HCT116 (cell line): ENCODE measurements around the gene CCND2. TPM values are rescaled to one million over a fixed set of nuclear protein-coding genes. Genes with fewer than 3 reads are reported as not detected.

Experiments
- ATAC-seq: fragments of 200-7000 bp; cut with Tn5 transposase; 2 replicates; pipeline ENCODE4 v1.9.1; 2020; ENCODE audit warnings: mild to moderate bottlenecking, moderate library complexity
- BruUV-seq: library from RNA; stranded (reverse); fragments of 400-500 nt; replicated peaks from 2 replicates; lab custom pipeline; 2021; lab: Mats Ljungman, UMichigan
- CTCF ChIA-PET: fragments of 300-600 bp; sonication (Branson Sonifier 250); formaldehyde crosslinking; loops from one replicate; lab custom pipeline; 2021; ENCODE audit warnings: antibody characterized with exemption; lab: Charles Lee
- POLR2A ChIA-PET: fragments of 300-600, 350-600 bp; sonication (Branson Sonifier 250); formaldehyde crosslinking; loops from one replicate; lab custom pipeline; 2021; ENCODE audit warnings: antibody characterized with exemption; lab: Charles Lee
- RAD21 ChIA-PET, 2 experiments: fragments of 300-600 bp; sonication (Branson Sonifier 250); formaldehyde crosslinking; loops; one replicate each; lab custom pipeline; 2023; ENCODE audit warnings: low total read pairs in 2 of 2; ENCODE audit not compliant: uncharacterized antibody in 2 of 2, unreplicated experiment in 2 of 2, low non-redundant PET in 1 of 2; lab: Charles Lee
- DNase-seq: peaks from one replicate; pipeline ENCODE4 v3.0.0-alpha.2; 2010; ENCODE audit warnings: low read depth, low spot score
- H2AFZ ChIP-seq: fragments of 200-600 bp; shearing (Covaris generic), sonication (generic); 2 replicates; pipeline ENCODE4 v1.6.1; 2017; ENCODE audit warnings: low read depth, mixed run types, mixed read lengths, antibody characterized with exemption, low read length; ENCODE audit not compliant: poor library complexity, severe bottlenecking
- H3K27ac ChIP-seq: 2 replicates; pipeline ENCODE4 v1.5.1; 2012; ENCODE audit warnings: low read depth, low read length
- H3K27me3 ChIP-seq: fragments of 200-600 bp; sonication (generic); 2 replicates; pipeline ENCODE4 v1.6.1; 2016; ENCODE audit warnings: mixed run types, low read length, mixed read lengths; ENCODE audit not compliant: insufficient read depth
- H3K36me3 ChIP-seq, 2 experiments: fragments of 200-500 bp in 1 of 2; fragments of 200-600 bp in 1 of 2; sonication (Bioruptor generic) in 1 of 2; sonication (generic) in 1 of 2; 2 replicates each; pipeline versions ENCODE4 v1.5.1 to v1.6.1; 2014 to 2016; ENCODE audit warnings: low read length in 2 of 2, inconsistent platforms in 1 of 2, mixed read lengths in 1 of 2, mixed run types in 1 of 2; ENCODE audit not compliant: insufficient read depth in 2 of 2, control insufficient read depth in 1 of 2
- H3K4me1 ChIP-seq, 2 experiments: fragments of 200-600 bp in 1 of 2; sonication (generic) in 1 of 2; 2 replicates each; pipeline versions ENCODE4 v1.5.1 to v1.6.1; 2012 to 2017; ENCODE audit warnings: low read length in 2 of 2, inconsistent platforms in 1 of 2, mild to moderate bottlenecking in 1 of 2, mixed read lengths in 1 of 2, mixed run types in 1 of 2, moderate library complexity in 1 of 2; ENCODE audit not compliant: insufficient read depth in 2 of 2, control insufficient read depth in 1 of 2
- H3K4me2 ChIP-seq: fragments of 200-600 bp; sonication (generic); 2 replicates; pipeline ENCODE4 v1.6.1; 2017; ENCODE audit warnings: mixed run types, low read length, mixed read lengths
- H3K4me3 ChIP-seq, 2 experiments: fragments of 200-600 bp in 1 of 2; sonication (generic) in 1 of 2; replicated peaks in 1 of 2; 2 replicates each; pipeline ENCODE4 v1.5.1; 2011 to 2016; ENCODE audit warnings: low read length in 2 of 2, control low read depth in 1 of 2, low read depth in 1 of 2, mild to moderate bottlenecking in 1 of 2, mixed read lengths in 1 of 2, mixed run types in 1 of 2
- H3K79me2 ChIP-seq: fragments of 200-600 bp; sonication (generic); 2 replicates; pipeline ENCODE4 v1.6.1; 2017; ENCODE audit warnings: mild to moderate bottlenecking, mixed run types, low read length, moderate library complexity, mixed read lengths; ENCODE audit not compliant: insufficient read depth
- H3K9ac ChIP-seq: fragments of 200-600 bp; sonication (generic); 2 replicates; pipeline ENCODE4 v1.6.1; 2016; ENCODE audit warnings: low read length, mixed read lengths
- H3K9me2 ChIP-seq: fragments of 200-600 bp; sonication (generic), shearing (Covaris generic); 2 replicates; pipeline ENCODE4 v1.6.1; 2017; ENCODE audit warnings: mixed run types, mild to moderate bottlenecking, moderate library complexity; ENCODE audit not compliant: insufficient read depth
- H3K9me3 ChIP-seq, 2 experiments: fragments of 200-500 bp in 1 of 2; fragments of 200-600 bp in 1 of 2; sonication (Bioruptor generic) in 1 of 2; sonication (generic) in 1 of 2; 2 replicates each; pipeline ENCODE4 v1.6.1; 2014 to 2017; ENCODE audit warnings: low read length in 2 of 2, mixed read lengths in 2 of 2, inconsistent platforms in 1 of 2, low read depth in 1 of 2, mild to moderate bottlenecking in 1 of 2, mixed run types in 1 of 2, moderate library complexity in 1 of 2; ENCODE audit not compliant: control insufficient read depth in 1 of 2, insufficient read depth in 1 of 2
- H4K20me1 ChIP-seq: fragments of 200-600 bp; sonication (generic), shearing (Covaris generic); 2 replicates; pipeline ENCODE4 v1.6.1; 2017; ENCODE audit warnings: mixed run types, mild to moderate bottlenecking, moderate library complexity; ENCODE audit not compliant: insufficient read depth
- CEBPB ChIP-seq: IDR thresholded peaks from 2 replicates; pipeline ENCODE4 v1.6.1; 2012; ENCODE audit warnings: low read depth
- ELF1 ChIP-seq: IDR thresholded peaks from 2 replicates; pipeline ENCODE4 v1.6.1; 2012; ENCODE audit warnings: low read depth, borderline replicate concordance
- EZH2 ChIP-seq: fragments of 200-600 bp; sonication (generic); IDR thresholded peaks from 2 replicates; pipeline ENCODE4 v1.6.1; 2017; ENCODE audit warnings: antibody characterized with exemption, mixed run types
- EZH2phosphoT487 ChIP-seq: fragments of 200-600 bp; IDR thresholded peaks from 2 replicates; pipeline ENCODE4 v1.6.1; 2018; ENCODE audit warnings: antibody characterized with exemption, borderline replicate concordance
- JUND ChIP-seq: IDR thresholded peaks from 2 replicates; pipeline ENCODE4 v1.6.1; 2012
- POLR2AphosphoS5 ChIP-seq: IDR thresholded peaks from 2 replicates; pipeline ENCODE4 v1.6.1; 2011; ENCODE audit warnings: mild to moderate bottlenecking, low read depth, low read length, moderate library complexity
- REST ChIP-seq: IDR thresholded peaks from 2 replicates; pipeline ENCODE4 v1.6.1; 2012; ENCODE audit warnings: low read depth
- SP1 ChIP-seq: IDR thresholded peaks from 2 replicates; pipeline ENCODE4 v1.6.1; 2012; ENCODE audit warnings: low read depth
- ZNF274 ChIP-seq: fragments of 200-500 bp; sonication (Bioruptor generic); IDR thresholded peaks from 2 replicates; pipeline ENCODE4 v1.6.1; 2014; ENCODE audit warnings: mild to moderate bottlenecking, low read depth, low read length, inconsistent platforms
- intact Hi-C: fragments of 100-400 bp; cut with micrococcal nuclease; formaldehyde crosslinking; loops from 2 replicates; pipeline ENCODE4 v1.10.0; 2022
- total RNA-seq: library from RNA; stranded (reverse); gene quantifications from one replicate; pipeline ENCODE4 v1.2.1, GENCODE V29; 2021; ENCODE audit not compliant: unreplicated experiment

CCND2 gene
- total RNA-seq, 1 experiment from 2014 or later, result 1.1 TPM

- Histone ChIP-seq H4K20me1 (no peaks in the 10 kb centered on the region), H3K9me2 (no peaks in the 10 kb centered on the region), H2AFZ (no peak overlapping the region), H3K36me3 (no peaks in the 10 kb centered on the region), H3K9ac (no peak overlapping the region), H3K4me2 (no peak overlapping the region), H3K4me3 (no peak overlapping the region), H3K4me1 (no peaks in the 10 kb centered on the region), H3K9me3 (no peaks in the 10 kb centered on the region), H3K27me3 (peaks cover 66% of the 10 kb centered on the region), H3K79me2 (no peaks in the 10 kb centered on the region), H3K27ac (no peak overlapping the region)
- intact Hi-C loops, result no loop called here
- RAD21 ChIA-PET, result no interaction called here
- POLR2A ChIA-PET, result no interaction called here
- no peak for DNase-seq
- no peak for TF ChIP-seq ELF1
- TF ChIP-seq SP1, result no peak
- no peak for TF ChIP-seq EZH2phosphoT487
- TF ChIP-seq EZH2, result no peak
- TF ChIP-seq CEBPB, result no peak
- no peak for TF ChIP-seq JUND
- TF ChIP-seq POLR2AphosphoS5, result no peak
- TF ChIP-seq REST, result no peak
- no peak for TF ChIP-seq ZNF274
- CTCF ChIA-PET, result no interaction called here
- no TSS peak for BruUV-seq
- ATAC-seq, result no peak
Measured at GRCh38 chr12:4230526-4230925, 43.0 kb upstream of the CCND2 start.
